HFF-Myc (cell line): Measurements from ENCODE around the gene ZSCAN25.

Experiments
- DNase-seq: peaks from one replicate; pipeline ENCODE4 v3.0.0-alpha.2; 2011; ENCODE audit warnings: low read depth; ENCODE audit errors: extremely low read depth
- H3K4me3 ChIP-seq: replicated peaks from 2 replicates; pipeline ENCODE4 v1.5.1; 2011; ENCODE audit warnings: low read depth, mild to moderate bottlenecking, control low read depth, low read length
- TF ChIP-seq, protein P1 (sequence below): IDR thresholded peaks from 2 replicates; pipeline ENCODE4 v1.5.1; 2012; ENCODE audit warnings: mild to moderate bottlenecking, low read depth, low read length, control low read depth; ENCODE audit errors: missing control alignments

The ZSCAN25 gene

DNA sequence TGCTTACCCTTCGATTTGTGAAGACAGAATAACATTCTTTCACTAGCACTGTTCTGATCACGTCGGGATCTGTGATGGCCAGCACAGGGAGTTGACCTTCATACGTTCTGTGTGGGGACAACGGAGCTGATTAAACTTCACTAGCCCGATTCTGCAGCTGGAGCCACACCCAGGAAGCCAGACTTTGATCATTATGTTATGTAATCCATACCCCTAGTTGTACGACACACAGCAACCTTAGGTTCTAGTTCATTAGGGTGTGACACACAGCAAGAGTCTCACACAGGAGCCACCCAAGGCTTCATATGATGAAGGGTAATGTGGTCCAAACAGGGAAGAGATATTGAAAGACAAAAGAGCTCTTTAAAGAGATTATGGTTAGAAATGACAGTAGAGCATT is 55.8 kb downstream of the ZSCAN25 start:
- H3K4me3 ChIP-seq, result no peak overlapping the region
- no peak for DNase-seq
- TF ChIP-seq, protein P1, sequence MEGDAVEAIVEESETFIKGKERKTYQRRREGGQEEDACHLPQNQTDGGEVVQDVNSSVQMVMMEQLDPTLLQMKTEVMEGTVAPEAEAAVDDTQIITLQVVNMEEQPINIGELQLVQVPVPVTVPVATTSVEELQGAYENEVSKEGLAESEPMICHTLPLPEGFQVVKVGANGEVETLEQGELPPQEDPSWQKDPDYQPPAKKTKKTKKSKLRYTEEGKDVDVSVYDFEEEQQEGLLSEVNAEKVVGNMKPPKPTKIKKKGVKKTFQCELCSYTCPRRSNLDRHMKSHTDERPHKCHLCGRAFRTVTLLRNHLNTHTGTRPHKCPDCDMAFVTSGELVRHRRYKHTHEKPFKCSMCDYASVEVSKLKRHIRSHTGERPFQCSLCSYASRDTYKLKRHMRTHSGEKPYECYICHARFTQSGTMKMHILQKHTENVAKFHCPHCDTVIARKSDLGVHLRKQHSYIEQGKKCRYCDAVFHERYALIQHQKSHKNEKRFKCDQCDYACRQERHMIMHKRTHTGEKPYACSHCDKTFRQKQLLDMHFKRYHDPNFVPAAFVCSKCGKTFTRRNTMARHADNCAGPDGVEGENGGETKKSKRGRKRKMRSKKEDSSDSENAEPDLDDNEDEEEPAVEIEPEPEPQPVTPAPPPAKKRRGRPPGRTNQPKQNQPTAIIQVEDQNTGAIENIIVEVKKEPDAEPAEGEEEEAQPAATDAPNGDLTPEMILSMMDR, result no peak

- no peak overlapping the region for H3K4me3 ChIP-seq
- TF ChIP-seq, protein P1, result no peak
- no peak for DNase-seq
Observed at GRCh38 chr7:99674995-99675742, 58.4 kb downstream of the ZSCAN25 start.

GRCh38 chr7:99677013-99677647 is 60.4 kb downstream of the ZSCAN25 start:
- DNase-seq, result no peak
- TF ChIP-seq, protein P1, result no peak
- no peak overlapping the region for H3K4me3 ChIP-seq

DNA sequence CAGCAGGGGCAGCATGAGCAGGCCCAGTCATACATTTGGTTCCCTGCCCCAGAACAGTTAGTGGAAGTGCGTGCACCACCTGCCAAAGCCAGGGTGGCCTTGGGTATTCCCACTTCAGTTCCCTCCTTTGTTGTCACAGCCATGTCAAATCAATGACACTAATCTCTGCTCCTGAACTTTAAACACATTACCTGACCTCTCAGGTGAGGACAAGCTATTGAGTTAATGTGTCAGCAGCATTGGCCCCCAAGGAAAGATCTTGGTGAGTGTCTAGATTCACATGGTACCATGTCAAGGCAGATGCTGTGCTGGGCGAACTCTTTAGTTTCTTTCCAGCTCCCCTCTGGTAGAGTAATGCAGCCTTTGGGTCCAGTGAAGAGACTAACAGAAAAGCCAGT is 60.9 kb downstream of the ZSCAN25 start:
- no peak overlapping the region for H3K4me3 ChIP-seq
- DNase-seq, result no peak
- TF ChIP-seq, protein P1, result no peak

- no peak overlapping the region for H3K4me3 ChIP-seq
- TF ChIP-seq, protein P1, result no peak
- DNase-seq, result peak; percentile 16
Observed at GRCh38 chr7:99679032-99679399, 62.3 kb downstream of the ZSCAN25 start.

GRCh38 chr7:99679400-99680191 is 62.9 kb downstream of the ZSCAN25 start, which contains the start of gene CYP3A5:
Gene CYP3A5 (minus strand): TSS chr7:99679996. CDS start chr7:99679896, 100 bp downstream.
- TF ChIP-seq, protein P1, result no peak
- peak; percentile 11 for DNase-seq
- no peak within 1 kb of the TSS for H3K4me3 ChIP-seq
